HUES48 (cell line): Measurements from ENCODE around the gene NIT1.
A peak's percentile ranks its signal among the peaks of the same experiment; 100 is the strongest.

ENCODE experiments used
- H3K27ac ChIP-seq: one replicate; pipeline ENCODE4 v1.7.0; 2013; ENCODE audit warnings: low read depth, low read length, inconsistent platforms
- H3K27me3 ChIP-seq: 2 replicates; pipeline ENCODE4 v1.6.1; 2013; ENCODE audit warnings: mild to moderate bottlenecking, low read length; ENCODE audit not compliant: control insufficient read depth, insufficient read depth
- H3K36me3 ChIP-seq: 2 replicates; pipeline ENCODE4 v1.6.1; 2013; ENCODE audit warnings: low read length; ENCODE audit not compliant: control insufficient read depth, insufficient read depth
- H3K4me1 ChIP-seq: 2 replicates; pipeline ENCODE4 v1.6.1; 2013; ENCODE audit warnings: mild to moderate bottlenecking, low read length; ENCODE audit not compliant: control insufficient read depth, insufficient read depth
- H3K4me3 ChIP-seq: 2 replicates; pipeline ENCODE4 v1.5.1; 2013; ENCODE audit warnings: mild to moderate bottlenecking, low read depth, low read length
- H3K9ac ChIP-seq: 2 replicates; pipeline ENCODE4 v1.6.1; 2013; ENCODE audit warnings: mild to moderate bottlenecking, low read depth, low read length, moderate library complexity
- H3K9me3 ChIP-seq: 2 replicates; pipeline ENCODE4 v1.6.1; 2013; ENCODE audit warnings: low read length; ENCODE audit not compliant: control insufficient read depth, insufficient read depth

NIT1 gene

GRCh38 chr1:161076410-161076809 is 41.5 kb upstream of the NIT1 start:
- no peak overlapping the region for H3K4me3 ChIP-seq
- H3K27ac ChIP-seq: no peak overlapping the region
- no peaks in the 10 kb centered on the region for H3K36me3 ChIP-seq
- no peaks in the 10 kb centered on the region for H3K4me1 ChIP-seq
- no peaks in the 10 kb centered on the region for H3K27me3 ChIP-seq
- H3K9me3 ChIP-seq: no peaks in the 10 kb centered on the region
- no peak overlapping the region for H3K9ac ChIP-seq

GRCh38 chr1:161077426-161077825 is 40.5 kb upstream of the NIT1 start:
- H3K27ac ChIP-seq: no peak overlapping the region
- H3K4me3 ChIP-seq: no peak overlapping the region
- H3K9ac ChIP-seq: no peak overlapping the region
- H3K4me1 ChIP-seq: no peaks in the 10 kb centered on the region
- H3K9me3 ChIP-seq: no peaks in the 10 kb centered on the region
- no peaks in the 10 kb centered on the region for H3K36me3 ChIP-seq
- no peaks in the 10 kb centered on the region for H3K27me3 ChIP-seq

- Histone ChIP-seq H3K4me1 (0 out of 2 replicates have a peak, but pooled peaks cover 4% of the 10 kb centered on the region), H3K27ac (no peak overlapping the region), H3K9me3 (no peaks in the 10 kb centered on the region), H3K36me3 (no peaks in the 10 kb centered on the region), H3K27me3 (no peaks in the 10 kb centered on the region), H3K4me3 (no peak overlapping the region), H3K9ac (no peak overlapping the region)
These were observed 38.3 kb upstream of the NIT1 start for GRCh38 chr1:161079436-161080110.

- H3K36me3 ChIP-seq: no peaks in the 10 kb centered on the region
- no peak overlapping the region for H3K9ac ChIP-seq
- H3K4me3 ChIP-seq: no peak overlapping the region
- no peak overlapping the region for H3K27ac ChIP-seq
- 0 out of 2 replicates have a peak, but pooled peaks cover 4% of the 10 kb centered on the region for H3K4me1 ChIP-seq
- H3K9me3 ChIP-seq: no peaks in the 10 kb centered on the region
- H3K27me3 ChIP-seq: no peaks in the 10 kb centered on the region
These were observed 37.2 kb upstream of the NIT1 start for GRCh38 chr1:161080441-161081405.

GRCh38 chr1:161081519-161081918 is 36.4 kb upstream of the NIT1 start:
- Histone ChIP-seq H3K27me3 (no peaks in the 10 kb centered on the region), H3K4me1 (0 out of 2 replicates have a peak, but pooled peaks cover 4% of the 10 kb centered on the region), H3K4me3 (no peak overlapping the region), H3K9me3 (no peaks in the 10 kb centered on the region), H3K27ac (no peak overlapping the region), H3K36me3 (no peaks in the 10 kb centered on the region), H3K9ac (no peak overlapping the region)

- H3K9ac ChIP-seq: no peak overlapping the region
- H3K36me3 ChIP-seq: no peaks in the 10 kb centered on the region
- H3K4me1 ChIP-seq: 0 out of 2 replicates have a peak, but pooled peaks cover 4% of the 10 kb centered on the region
- no peaks in the 10 kb centered on the region for H3K27me3 ChIP-seq
- no peak overlapping the region for H3K4me3 ChIP-seq
- no peaks in the 10 kb centered on the region for H3K9me3 ChIP-seq
- no peak overlapping the region for H3K27ac ChIP-seq
These were observed 35.4 kb upstream of the NIT1 start for GRCh38 chr1:161082483-161082882.

GRCh38 chr1:161082996-161083747 is 34.7 kb upstream of the NIT1 start:
- Histone ChIP-seq H3K27me3 (no peaks in the 10 kb centered on the region), H3K27ac (peak overlapping the region; percentile 59), H3K4me3 (no peak overlapping the region), H3K9ac (no peak overlapping the region), H3K36me3 (no peaks in the 10 kb centered on the region), H3K4me1 (0 out of 2 replicates have a peak, but pooled peaks cover 4% of the 10 kb centered on the region), H3K9me3 (no peaks in the 10 kb centered on the region)

GRCh38 chr1:161083748-161084596 is 33.9 kb upstream of the NIT1 start:
- H3K36me3 ChIP-seq: no peaks in the 10 kb centered on the region
- H3K9me3 ChIP-seq: no peaks in the 10 kb centered on the region
- H3K4me3 ChIP-seq: no peak overlapping the region
- H3K27ac ChIP-seq: no peak overlapping the region
- no peak overlapping the region for H3K9ac ChIP-seq
- 0 out of 2 replicates have a peak, but pooled peaks cover 4% of the 10 kb centered on the region for H3K4me1 ChIP-seq
- H3K27me3 ChIP-seq: no peaks in the 10 kb centered on the region

GRCh38 chr1:161084597-161084988 is 33.3 kb upstream of the NIT1 start:
- peak overlapping the region; percentile 9 for H3K27ac ChIP-seq
- H3K27me3 ChIP-seq: no peaks in the 10 kb centered on the region
- H3K9ac ChIP-seq: no peak overlapping the region
- no peak overlapping the region for H3K4me3 ChIP-seq
- H3K36me3 ChIP-seq: no peaks in the 10 kb centered on the region
- H3K9me3 ChIP-seq: no peaks in the 10 kb centered on the region
- H3K4me1 ChIP-seq: 0 out of 2 replicates have a peak, but pooled peaks cover 8% of the 10 kb centered on the region

GRCh38 chr1:161085165-161085564 is 32.7 kb upstream of the NIT1 start:
- H3K9ac ChIP-seq: no peak overlapping the region
- H3K36me3 ChIP-seq: no peaks in the 10 kb centered on the region
- H3K4me1 ChIP-seq: 0 out of 2 replicates have a peak, but pooled peaks cover 10% of the 10 kb centered on the region
- peak overlapping the region; percentile 9 for H3K27ac ChIP-seq
- no peaks in the 10 kb centered on the region for H3K9me3 ChIP-seq
- no peak overlapping the region for H3K4me3 ChIP-seq
- H3K27me3 ChIP-seq: no peaks in the 10 kb centered on the region
